Mammary epithelial cell (primary cell): ENCODE data around the gene KRTAP12-3.

Source experiments
- CTCF ChIP-seq, 2 donors: IDR thresholded peaks in 1 of 2; conservative IDR thresholded peaks in 1 of 2; 2 replicates each; pipeline ENCODE4 v1.5.1; 2011 to 2012; ENCODE audit warnings: inconsistent platforms in 2 of 2, low read length in 2 of 2, mild to moderate bottlenecking in 2 of 2, control low read depth in 1 of 2, low read depth in 1 of 2; ENCODE audit not compliant: insufficient read depth in 1 of 2; ENCODE audit errors: extremely low read depth in 1 of 2
- EZH2 ChIP-seq: IDR thresholded peaks from 2 replicates; pipeline ENCODE4 v1.6.1; 2012; ENCODE audit warnings: low read length, inconsistent platforms, borderline replicate concordance

GRCh38 chr21:44619886-44620285, 37.8 kb upstream of the KRTAP12-3 start:
- TF ChIP-seq CTCF (conservative IDR thresholded peaks at IDR 0.05 in 1 of 2, IDR thresholded peaks at IDR 0.05 in 1 of 2; ENCODE audit: extremely low read depth in 1 of 2, insufficient read depth in 1 of 2, low read depth in 1 of 2, low read length in 2 of 2) = no peak
- TF ChIP-seq EZH2 = no peak
